ENCODE results near the gene PRKN.

GRCh38 chr6:161745594-161746141 lies 981.9 kb downstream of the PRKN start:
- TF ChIP-seq ARNTL (CRISPR knock-in tag; IDR thresholded peaks at IDR 0.05; ENCODE audit: borderline replicate concordance, low read depth) (no peak), TCF4 (CRISPR knock-in tag; IDR thresholded peaks at IDR 0.05; ENCODE audit: borderline replicate concordance) (no peak), ZFP3 (CRISPR knock-in tag; IDR thresholded peaks at IDR 0.05) (no peak), PPARA (CRISPR knock-in tag; IDR thresholded peaks at IDR 0.05; ENCODE audit: borderline replicate concordance) (no peak), RARB (CRISPR knock-in tag; IDR thresholded peaks at IDR 0.05) (no peak)

All from SK-N-SH treated with all-trans-retinoic acid at 6 μM for 48 hours (cell line).